Uterine smooth muscle cell (primary cell): ENCODE measurements around the gene TMPRSS11B. TPM values are rescaled to one million over a fixed set of nuclear protein-coding genes. Genes with fewer than 3 reads are reported as not detected.

Experiments used
- total RNA-seq: library from RNA; depleted of rRNA; stranded (reverse); fragments of >200 nt; gene quantifications from 2 replicates; pipeline ENCODE4 v1.2.3, GENCODE V29; 2014

The TMPRSS11B gene
- total RNA-seq: not detected in 2 replicates

DNA sequence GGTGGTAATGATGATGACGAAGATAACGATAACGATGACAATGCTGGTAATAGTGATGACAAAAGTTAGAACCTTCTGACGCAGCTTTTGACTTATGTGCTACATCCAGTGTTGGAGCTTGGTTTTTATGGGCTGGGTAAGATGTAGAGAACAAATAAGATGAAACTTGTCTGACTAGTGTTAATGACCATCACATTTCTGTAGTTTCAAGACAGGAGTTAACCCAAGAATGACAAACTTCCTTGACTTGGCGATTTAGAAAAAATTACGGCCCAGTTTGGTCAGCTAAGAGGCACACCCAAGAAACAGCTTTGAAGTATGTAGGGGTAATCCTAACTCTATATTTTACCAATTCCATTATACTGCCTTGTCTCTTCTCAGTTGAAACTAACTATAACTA, at the start of gene TMPRSS11B:
Gene TMPRSS11B, minus strand, starts transcription at position 101 of the 400 bp plus-strand sequence. CDS start 136 bp downstream, outside the sequence.

Other genes starting within 250 kb of the TMPRSS11B start
- not detected in 2 replicates for gene TMPRSS11F, start 115.8 kb downstream of the TMPRSS11B start, total RNA-seq
- gene YTHDC1, start 104.4 kb upstream of the TMPRSS11B start, total RNA-seq: 43.5 and 51.4 TPM in 2 replicates
- 0.12 TPM in 1 of 2 replicates, not detected in the other for gene TMPRSS11E, start 201.8 kb upstream of the TMPRSS11B start, total RNA-seq